SK-N-SH (cell line): ENCODE measurements around the gene COPE. TPM values are rescaled to one million over a fixed set of nuclear protein-coding genes. Genes with fewer than 3 reads are reported as not detected.

ENCODE experiments used
- CTCF ChIA-PET: fragments of 300-600, 350-600 bp; formaldehyde crosslinking; extraction: SDS; loops from one replicate; lab custom pipeline; 2021; lab: Yijun Ruan, JAX
- POLR2A ChIA-PET: fragments of 350-600 bp; sonication (Branson Sonifier 250); formaldehyde crosslinking; extraction: SDS; loops from one replicate; lab custom pipeline; 2020; ENCODE audit warnings: antibody characterized with exemption, inconsistent platforms; lab: Yijun Ruan, JAX
- DNase-seq: peaks from one replicate; pipeline ENCODE4 v3.0.0; 2012
- H2AFZ ChIP-seq: fragments of 200-600 bp; sonication (generic); 2 replicates; pipeline ENCODE4 v1.8.1; 2016; ENCODE audit warnings: antibody characterized with exemption, mild to moderate bottlenecking, low read depth
- H3F3A ChIP-seq: fragments of 200-600 bp; sonication (generic); replicated peaks from 2 replicates; pipeline ENCODE3; 2016; ENCODE audit warnings: antibody characterized with exemption, mild to moderate bottlenecking; ENCODE audit not compliant: insufficient read depth
- H3K27ac ChIP-seq, 2 experiments: fragments of 200-500 bp in 1 of 2; fragments of 200-600 bp in 1 of 2; sonication (Bioruptor generic) in 1 of 2; sonication (generic), shearing (Covaris generic) in 1 of 2; 2 replicates each; pipeline versions ENCODE4 v1.5.1 to v1.6.1; 2014 to 2016; ENCODE audit warnings: low read depth in 2 of 2, inconsistent platforms in 1 of 2, low read length in 1 of 2, mild to moderate bottlenecking in 1 of 2, mixed read lengths in 1 of 2
- H3K27me3 ChIP-seq: fragments of 200-600 bp; sonication (generic), shearing (Covaris generic); 2 replicates; pipeline ENCODE4 v1.6.1; 2016; ENCODE audit warnings: mixed run types; ENCODE audit not compliant: insufficient read depth
- H3K36me3 ChIP-seq, 2 experiments: fragments of 200-500 bp in 1 of 2; fragments of 200-600 bp in 1 of 2; sonication (Bioruptor generic) in 1 of 2; sonication (generic) in 1 of 2; replicated peaks in 1 of 2; 2 replicates each; pipeline versions ENCODE3 to v1.5.1; 2014 to 2016; ENCODE audit warnings: low read length in 1 of 2, mild to moderate bottlenecking in 1 of 2; ENCODE audit not compliant: insufficient read depth in 2 of 2, control insufficient read depth in 1 of 2
- H3K4me1 ChIP-seq, 2 experiments: fragments of 200-500 bp in 1 of 2; fragments of 200-600 bp in 1 of 2; sonication (Bioruptor generic) in 1 of 2; sonication (generic), shearing (Covaris generic) in 1 of 2; 2 replicates each; pipeline versions ENCODE4 v1.5.1 to v1.6.1; 2014 to 2016; ENCODE audit warnings: low read depth in 1 of 2, low read length in 1 of 2, mixed run types in 1 of 2; ENCODE audit not compliant: insufficient read depth in 2 of 2, control insufficient read depth in 1 of 2
- H3K4me2 ChIP-seq: fragments of 200-600 bp; sonication (generic), shearing (Covaris generic); 2 replicates; pipeline ENCODE4 v1.6.1; 2017; ENCODE audit warnings: mixed run types
- H3K4me3 ChIP-seq, 2 experiments: fragments of 200-500 bp in 1 of 2; fragments of 200-600 bp in 1 of 2; sonication (Bioruptor generic) in 1 of 2; sonication (generic), shearing (Covaris generic) in 1 of 2; 2 replicates each; pipeline versions ENCODE4 v1.5.1 to v1.8.1; 2014 to 2016; ENCODE audit warnings: low read depth in 2 of 2, inconsistent platforms in 1 of 2, low read length in 1 of 2, mild to moderate bottlenecking in 1 of 2, mixed read lengths in 1 of 2, moderate library complexity in 1 of 2
- H3K79me2 ChIP-seq: fragments of 200-600 bp; sonication (generic); 2 replicates; pipeline ENCODE4 v1.8.1; 2017; ENCODE audit warnings: mild to moderate bottlenecking; ENCODE audit not compliant: insufficient read depth
- H3K9ac ChIP-seq: fragments of 200-600 bp; sonication (generic); 2 replicates; pipeline ENCODE4 v1.6.1; 2017; ENCODE audit warnings: mixed run types
- H3K9me2 ChIP-seq: fragments of 200-600 bp; sonication (generic); 2 replicates; pipeline ENCODE4 v1.6.1; 2017; ENCODE audit warnings: mixed run types
- H3K9me3 ChIP-seq: fragments of 200-600 bp; sonication (generic); 2 replicates; pipeline ENCODE4 v1.6.1; 2017; ENCODE audit warnings: mixed run types, mild to moderate bottlenecking, moderate library complexity
- H4K20me1 ChIP-seq: fragments of 200-600 bp; sonication (generic); 2 replicates; pipeline ENCODE4 v1.6.1; 2017; ENCODE audit warnings: mild to moderate bottlenecking, mixed run types; ENCODE audit not compliant: insufficient read depth
- CTCF ChIP-seq: fragments of 200-600 bp; sonication (generic); IDR thresholded peaks from 2 replicates; pipeline ENCODE4 v1.6.1; 2017; ENCODE audit warnings: antibody characterized with exemption, mild to moderate bottlenecking, moderate library complexity
- EP300 ChIP-seq, 2 experiments: IDR thresholded peaks; 2 replicates each; pipeline versions ENCODE4 v1.4.0 to v1.6.1; 2012; ENCODE audit warnings: borderline replicate concordance in 1 of 2, low read depth in 1 of 2, low read length in 1 of 2
- REST ChIP-seq: IDR thresholded peaks from 2 replicates; pipeline ENCODE4 v1.6.1; 2012; ENCODE audit warnings: mild to moderate bottlenecking, low read depth, low read length, moderate library complexity
- RXRA ChIP-seq: IDR thresholded peaks from 2 replicates; pipeline ENCODE4 v1.4.0; 2012; ENCODE audit warnings: low read depth, mild to moderate bottlenecking, borderline replicate concordance
- TCF12 ChIP-seq: IDR thresholded peaks from 2 replicates; pipeline ENCODE4 v1.4.0; 2012
- USF2 ChIP-seq: fragments of 150-350 bp; IDR thresholded peaks from 2 replicates; pipeline ENCODE4 v1.6.1; 2017; ENCODE audit warnings: antibody characterized with exemption, low read length, low read depth, borderline replicate concordance
- ZBTB33 ChIP-seq: IDR thresholded peaks from 2 replicates; pipeline ENCODE4 v1.4.0; 2012; ENCODE audit warnings: low read depth, borderline replicate concordance
- WGBS: methylation state at CpG from one replicate; pipeline ENCODE4 v1.1.6; 2017; ENCODE audit warnings: low lambda C conversion rate; 5-methylcytosine and 5-hydroxymethylcytosine counted together
- polyA plus RNA-seq, 3 experiments: library from polyadenylated mRNA; depleted of rRNA; stranded (reverse); fragments of >200 nt; gene quantifications; 2 replicates each; pipeline ENCODE4 v1.2.3, GENCODE V29; 2012

Gene COPE
- polyA plus RNA-seq, 1 of the 3 experiments (the other 2 are of a cell fraction), result 450 TPM

- Histone ChIP-seq H3K36me3 (peaks cover 0 to 3% of the 10 kb centered on the region in 2 experiments), H2AFZ (no peak overlapping the region), H3K4me3 (no peak overlapping the region), H3K9ac (no peak overlapping the region), H3K9me2 (no peaks in the 10 kb centered on the region), H3K27ac (no peak overlapping the region), H4K20me1 (no peaks in the 10 kb centered on the region), H3F3A (peaks cover 4% of the 10 kb centered on the region), H3K27me3 (no peaks in the 10 kb centered on the region), H3K4me2 (no peak overlapping the region), H3K79me2 (no peaks in the 10 kb centered on the region), H3K9me3 (no peaks in the 10 kb centered on the region; the same call in 1 of the 2 replicates), H3K4me1 (no peaks in the 10 kb centered on the region)
- no peak for DNase-seq
- WGBS, result 91% methylated on average over 31 of the region's 34 CpGs
- CTCF ChIA-PET, result interaction anchor here (1.2 to 5.0 kb wide), 6 partner anchors 12 to 291 kb away, joined by 3 to 23 read pairs (median 8); partner anchors contain the start of genes CERS1 and REX1BD
- TF ChIP-seq REST, result no peak
- TF ChIP-seq RXRA, result no peak
- TF ChIP-seq TCF12, result no peak
- no peak for TF ChIP-seq EP300 (IDR thresholded peaks at IDR 0.05; ENCODE audit: borderline replicate concordance in 1 of 2, low read depth in 1 of 2, low read length in 1 of 2)
- TF ChIP-seq USF2, result no peak
- no peak for TF ChIP-seq CTCF
- TF ChIP-seq ZBTB33, result no peak
- POLR2A ChIA-PET, result no interaction called here
These were observed 40.2 kb downstream of the COPE start for GRCh38 chr19:18878858-18879578.
